HG03095 (cell line): ENCODE results near the gene MS4A8.

ENCODE experiments used
- ATAC-seq: cut with Tn5 transposase; IDR thresholded peaks from one replicate; pipeline ENCODE4 v1.9.1; 2021; ENCODE audit warnings: moderate library complexity; ENCODE audit not compliant: unreplicated experiment

Gene MS4A8

GRCh38 chr11:60762851-60763691 is 63.7 kb downstream of the MS4A8 start:
- peak; percentile 57 for ATAC-seq

GRCh38 chr11:60763692-60764369 is 64.4 kb downstream of the MS4A8 start:
- no peak for ATAC-seq

- peak; percentile 36 for ATAC-seq
These were observed 65.5 kb downstream of the MS4A8 start for GRCh38 chr11:60764879-60765278.

- ATAC-seq, result no peak
These were observed 65.9 kb downstream of the MS4A8 start for GRCh38 chr11:60765355-60765754.
